Stimulated activated CD4-positive, alpha-beta T cell treated with anti-CD3 and anti-CD28 coated beads, Interleukin-1b, Interleukin-23, amount 100 ng/mL, for 24 hours (primary cell): ENCODE data around the gene EWSR1.

Source experiments
- DNase-seq, 4 experiments: peaks; one replicate each; pipeline ENCODE4 v3.0.0-alpha.2; 2020; ENCODE audit warnings: low read depth in 4 of 4, low spot score in 1 of 4

Gene EWSR1

GRCh38 chr22:29302402-29302680, 34.3 kb downstream of the EWSR1 start:
- no peak for DNase-seq

DNA sequence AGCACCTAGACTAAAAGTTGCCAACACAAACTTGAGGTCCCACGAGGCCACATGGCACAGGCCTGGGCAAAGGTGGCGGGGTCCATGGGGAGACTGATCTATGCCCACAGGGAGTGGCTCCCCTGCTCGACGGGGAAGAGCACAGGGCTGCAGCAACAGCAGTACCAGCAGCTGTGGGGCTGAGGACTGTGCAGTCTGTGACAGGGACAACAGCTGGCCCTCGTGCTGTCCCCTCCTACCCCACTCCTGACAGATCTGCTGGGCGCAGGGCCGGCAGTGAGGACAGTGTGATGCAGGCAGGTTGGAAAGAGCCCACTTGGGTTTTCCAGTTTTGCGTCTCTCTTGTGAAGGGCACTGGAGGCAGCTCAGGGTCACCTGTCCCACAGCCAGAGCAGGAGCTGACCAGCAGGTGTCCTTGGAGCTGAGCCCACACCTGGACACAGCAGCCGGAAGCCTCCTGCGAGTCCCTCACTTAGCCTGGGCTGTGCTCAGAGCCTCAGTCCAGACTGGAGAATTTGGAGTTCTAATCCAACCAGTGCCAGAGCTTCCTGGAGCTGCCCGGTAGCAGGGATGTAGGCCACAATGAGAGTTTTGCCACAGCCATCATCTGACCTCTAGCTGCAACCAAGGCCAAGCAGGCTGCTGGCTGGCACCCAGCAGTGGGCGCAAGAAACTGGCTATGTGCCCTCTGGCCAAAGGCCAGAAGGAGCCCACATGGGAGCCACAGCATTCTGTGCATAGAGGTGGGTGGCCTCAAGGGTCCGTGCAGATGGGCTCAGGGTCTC, 34.8 kb downstream of the EWSR1 start:
- DNase-seq: no peak

- DNase-seq: no peak
These were observed 37.7 kb downstream of the EWSR1 start for GRCh38 chr22:29305836-29306174.

DNA sequence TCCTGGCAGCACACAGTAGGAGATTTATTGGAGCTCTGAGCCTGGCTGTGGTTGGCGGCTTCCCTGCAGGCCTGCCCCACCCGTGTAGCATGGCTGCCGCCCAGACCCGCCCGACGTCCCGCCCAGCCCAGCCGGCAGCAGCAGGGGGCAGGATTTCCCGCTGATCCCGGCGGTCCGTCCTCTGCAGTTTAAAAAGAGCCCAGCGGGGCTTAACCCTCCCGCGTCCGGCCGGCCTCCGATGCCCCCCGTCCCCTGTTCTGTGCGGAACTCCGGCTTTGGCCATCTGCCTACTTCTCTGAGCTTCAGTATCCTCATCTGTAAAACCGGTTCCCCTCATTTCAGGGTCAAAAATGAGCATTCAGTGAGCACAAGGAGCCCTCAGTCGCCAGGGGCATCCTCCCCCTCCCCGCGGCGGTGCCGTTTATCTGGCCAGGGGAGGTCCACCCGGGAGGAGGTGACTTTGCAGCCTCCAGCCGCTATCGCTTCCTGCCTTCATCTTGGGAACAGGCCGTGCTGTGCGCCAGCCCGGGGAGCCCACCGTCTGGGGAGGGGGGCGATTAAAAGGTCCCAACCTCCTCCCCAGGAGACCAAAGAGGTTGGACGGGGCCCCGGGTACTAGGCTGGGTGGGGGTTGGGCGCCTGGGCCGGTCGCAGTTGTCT, 38.2 kb downstream of the EWSR1 start, which contains the start of gene GAS2L1:
GAS2L1 (plus strand) TSS at position 476 of the 660 bp plus-strand sequence. CDS start 1,456 bp downstream, outside the sequence.
- DNase-seq: peak in 1 of 4 experiments; percentile 37

GRCh38 chr22:29306835-29307595, 38.9 kb downstream of the EWSR1 start:
- DNase-seq: no peak

DNA sequence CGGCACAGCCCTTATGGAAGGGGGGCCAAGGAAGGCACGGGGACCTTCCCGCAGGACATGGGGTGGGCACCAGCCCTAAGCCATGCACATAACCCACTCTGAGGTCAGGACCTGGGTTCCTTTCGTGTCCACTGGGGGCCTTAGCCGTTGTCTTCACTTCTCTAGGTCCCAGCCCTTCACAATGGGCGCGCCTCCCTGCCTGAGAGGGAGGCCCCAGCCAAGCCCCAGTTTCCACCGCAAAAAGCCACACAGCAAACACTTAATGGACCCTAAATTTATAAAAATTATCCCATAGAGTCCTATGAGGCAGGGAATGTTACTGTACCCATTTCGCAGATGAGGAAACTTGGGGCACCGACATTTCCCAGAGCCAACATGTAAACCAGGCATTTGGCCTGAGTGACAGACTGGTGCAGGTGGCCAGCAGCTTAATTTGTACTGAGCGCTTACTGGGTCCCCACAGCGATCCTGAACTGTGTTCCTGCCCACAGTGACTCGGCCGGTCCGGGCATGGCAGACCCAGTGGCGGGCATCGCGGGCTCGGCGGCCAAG, 39.6 kb downstream of the EWSR1 start:
- no peak for DNase-seq

DNA sequence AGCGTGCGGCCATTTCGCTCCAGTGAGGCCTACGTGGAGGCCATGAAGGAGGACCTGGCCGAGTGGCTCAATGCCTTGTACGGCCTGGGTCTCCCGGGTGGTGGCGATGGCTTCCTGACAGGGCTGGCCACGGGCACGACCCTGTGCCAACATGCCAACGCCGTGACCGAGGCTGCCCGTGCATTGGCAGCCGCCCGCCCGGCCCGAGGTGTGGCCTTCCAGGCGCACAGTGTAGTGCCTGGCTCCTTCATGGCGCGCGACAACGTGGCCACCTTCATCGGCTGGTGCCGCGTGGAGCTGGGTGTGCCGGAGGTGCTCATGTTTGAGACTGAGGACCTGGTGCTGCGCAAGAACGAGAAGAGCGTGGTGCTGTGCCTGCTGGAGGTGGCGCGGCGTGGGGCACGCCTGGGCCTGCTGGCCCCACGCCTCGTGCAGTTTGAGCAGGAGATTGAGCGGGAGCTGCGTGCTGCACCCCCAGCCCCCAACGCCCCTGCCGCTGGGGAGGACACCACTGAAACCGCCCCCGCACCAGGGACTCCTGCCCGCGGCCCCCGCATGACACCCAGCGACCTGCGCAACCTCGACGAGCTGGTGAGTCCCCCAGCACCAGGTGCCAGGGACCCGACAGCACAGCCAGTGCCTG, 40.2 kb downstream of the EWSR1 start:
- no peak for DNase-seq

DNA sequence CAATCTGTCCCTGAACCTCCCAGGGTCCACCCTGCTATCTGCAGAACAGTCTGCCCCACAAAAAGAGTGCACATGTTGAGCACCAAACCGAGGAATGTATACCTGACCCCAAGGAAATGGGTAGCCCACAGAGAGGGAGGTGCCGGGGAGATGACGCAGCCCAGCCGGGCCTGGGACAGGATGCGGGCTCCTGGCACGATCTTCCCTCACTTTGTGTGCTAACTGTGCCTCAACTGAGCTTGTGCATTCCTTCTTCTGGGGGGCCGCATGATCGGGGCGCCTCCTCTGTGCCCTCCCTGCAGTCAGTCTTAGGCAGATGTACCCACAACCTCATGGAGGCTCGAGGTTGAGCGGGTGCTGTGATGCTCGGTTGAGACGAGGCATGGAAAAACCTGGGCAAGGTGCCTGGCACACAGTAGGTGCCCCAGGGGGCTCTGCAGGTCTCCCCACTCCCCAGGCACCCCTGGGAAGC, 40.8 kb downstream of the EWSR1 start:
- no peak for DNase-seq

DNA sequence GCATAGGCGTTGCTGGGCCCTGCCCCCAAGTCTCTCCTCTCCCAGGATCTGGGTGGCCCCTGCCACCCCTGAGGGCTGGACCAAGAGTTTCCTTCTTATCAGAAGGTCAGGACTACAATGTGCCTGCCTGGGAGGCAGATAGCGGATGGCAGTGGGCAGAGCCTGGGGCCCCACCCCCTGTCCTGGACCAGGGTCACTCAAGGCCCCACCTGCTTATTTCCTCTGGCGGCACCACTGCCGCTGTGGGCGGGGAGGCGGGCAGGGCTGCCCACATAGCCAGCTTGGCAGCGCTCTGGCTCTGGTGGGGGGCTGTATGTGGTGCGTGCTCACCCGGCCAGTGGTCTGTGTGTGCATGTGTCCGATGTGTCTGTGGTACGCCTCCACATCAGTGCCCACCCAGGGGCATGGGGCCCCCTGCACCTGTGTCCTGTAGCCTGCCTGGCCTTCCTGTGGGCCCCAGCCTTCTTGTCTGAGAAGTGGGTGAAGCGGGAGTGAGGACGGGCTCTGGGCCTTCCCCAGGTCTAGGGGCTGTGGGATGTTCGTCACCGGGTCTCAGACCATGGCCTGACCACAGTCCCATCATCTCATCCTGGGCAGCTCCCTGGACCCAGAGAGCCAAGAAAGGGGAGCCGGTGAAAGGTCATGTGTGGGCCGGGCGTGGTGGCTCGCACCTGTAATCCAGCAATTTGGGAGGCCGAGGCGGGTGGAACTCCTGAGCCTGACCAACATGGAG, 41.4 kb downstream of the EWSR1 start:
- no peak for DNase-seq

- no peak for DNase-seq
These were observed 42.2 kb downstream of the EWSR1 start for GRCh38 chr22:29310065-29310862.

GRCh38 chr22:29310863-29311339, 42.8 kb downstream of the EWSR1 start:
- DNase-seq: peak in 3 of 4 experiments; percentile 27 to 67 (median 36)

GRCh38 chr22:29311464-29312217, 43.6 kb downstream of the EWSR1 start:
- no peak for DNase-seq

GRCh38 chr22:29312218-29313125, 44.4 kb downstream of the EWSR1 start:
- DNase-seq: no peak

- DNase-seq: no peak
These were observed 45.1 kb downstream of the EWSR1 start for GRCh38 chr22:29313126-29313575.

- DNase-seq: no peak
These were observed 45.8 kb downstream of the EWSR1 start for GRCh38 chr22:29313576-29314466.

DNA sequence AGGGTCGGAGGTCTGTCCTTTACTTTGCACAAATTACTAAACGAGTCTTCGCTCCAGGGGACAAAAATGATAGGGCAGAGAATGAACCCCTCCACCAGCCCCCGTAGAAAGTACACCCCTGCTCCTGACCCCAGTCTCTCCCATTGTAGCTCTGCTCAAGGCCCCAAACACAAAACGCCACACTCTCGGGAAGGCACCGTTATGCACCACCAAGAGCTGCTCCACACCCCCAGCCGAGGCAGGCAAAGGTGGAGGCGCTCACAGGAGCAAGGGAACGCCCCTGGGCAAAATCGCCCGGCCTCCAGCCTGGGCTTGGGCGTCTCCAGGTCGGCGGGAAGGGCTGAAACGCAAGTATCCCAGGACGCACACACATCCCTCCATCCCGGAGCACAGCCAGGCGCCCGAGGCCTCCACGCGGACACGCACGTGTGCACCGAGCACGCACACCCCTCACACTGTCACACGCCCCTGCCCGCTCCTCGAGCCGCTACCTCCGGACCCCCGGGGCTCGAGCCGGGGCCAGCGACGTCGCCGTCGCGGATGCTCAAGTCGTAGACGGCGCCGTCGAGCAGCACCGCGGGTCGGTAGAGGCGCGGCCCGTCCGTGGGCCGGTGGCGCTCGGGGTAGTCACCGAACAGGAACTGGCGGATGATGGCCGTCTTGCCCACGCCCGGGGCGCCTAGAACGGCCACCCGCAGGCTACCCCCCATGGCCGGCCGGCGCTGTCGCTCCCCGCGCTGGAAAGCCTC, 46.6 kb downstream of the EWSR1 start:
- no peak for DNase-seq
